H4 (cell line): ENCODE results near the gene CACNB2. TPM values are rescaled to one million over a fixed set of nuclear protein-coding genes. Genes with fewer than 3 reads are reported as not detected.
"Not testable (repeated sequence)": the region's sequence is repeated elsewhere in the genome, so short reads cannot be mapped to it uniquely, and the experiment has no call there.

Experiments
- DNase-seq: peaks from one replicate; pipeline ENCODE4 v3.0.0-alpha.2; 2015; ENCODE audit warnings: low spot score
- total RNA-seq: library from RNA; depleted of rRNA; stranded (reverse); fragments of >200 nt; shearing (Covaris generic); gene quantifications from 2 replicates; pipeline ENCODE4 v1.2.3, GENCODE V29; 2014

The CACNB2 gene
- total RNA-seq, 1 experiment from 2014 or later: 1.2 TPM

DNA sequence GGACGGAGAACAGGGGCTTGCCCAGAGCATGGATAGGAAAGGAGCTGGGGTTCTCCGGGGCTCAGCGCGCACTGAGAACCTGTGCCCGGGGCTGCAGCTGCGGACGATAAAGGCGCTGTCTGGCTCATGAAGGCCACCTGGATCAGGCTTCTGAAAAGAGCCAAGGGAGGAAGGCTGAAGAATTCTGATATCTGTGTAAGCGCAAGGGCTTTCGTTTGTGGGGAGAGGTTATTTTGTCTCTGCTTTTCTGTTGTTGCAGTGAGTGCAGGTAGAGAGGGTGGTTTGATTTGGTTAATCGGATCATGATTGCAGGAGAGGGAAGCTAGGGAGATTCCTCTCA lies 260.7 kb downstream of the CACNB2 start:
- no peak for DNase-seq

DNA sequence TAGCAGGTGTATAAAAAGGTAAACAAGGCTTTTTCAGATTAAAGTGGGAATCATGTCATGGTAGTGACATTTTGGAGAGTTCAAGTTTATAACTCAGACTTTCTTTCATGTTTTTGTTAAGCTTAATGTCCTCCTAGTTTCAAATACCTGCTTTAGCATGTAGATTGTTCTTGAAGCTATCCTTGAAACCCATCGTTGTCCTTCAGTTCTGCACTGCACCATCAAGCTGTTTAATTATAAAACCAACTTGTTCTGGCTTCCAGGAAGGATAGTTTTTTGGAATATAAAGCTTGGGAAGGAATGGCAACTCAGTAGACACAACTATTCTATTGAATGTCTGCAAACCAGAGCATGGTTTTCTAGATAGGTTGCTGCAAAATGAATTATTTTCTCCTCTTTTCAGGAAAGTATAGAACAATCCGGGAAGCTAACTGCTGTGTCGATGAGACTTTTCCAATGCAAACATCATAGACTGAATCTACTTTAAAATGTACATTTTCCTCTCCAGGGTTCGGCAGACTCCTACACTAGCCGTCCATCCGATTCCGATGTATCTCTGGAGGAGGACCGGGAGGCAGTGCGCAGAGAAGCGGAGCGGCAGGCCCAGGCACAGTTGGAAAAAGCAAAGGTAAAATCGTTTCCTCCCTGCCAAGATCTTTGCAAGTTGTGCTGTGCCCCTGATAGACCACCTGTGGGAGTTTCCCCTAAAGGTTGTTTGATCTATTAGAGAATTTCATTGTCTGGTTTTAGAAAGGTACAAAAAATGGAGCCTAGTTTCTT lies 261.4 kb downstream of the CACNB2 start:
- DNase-seq: no peak

DNA sequence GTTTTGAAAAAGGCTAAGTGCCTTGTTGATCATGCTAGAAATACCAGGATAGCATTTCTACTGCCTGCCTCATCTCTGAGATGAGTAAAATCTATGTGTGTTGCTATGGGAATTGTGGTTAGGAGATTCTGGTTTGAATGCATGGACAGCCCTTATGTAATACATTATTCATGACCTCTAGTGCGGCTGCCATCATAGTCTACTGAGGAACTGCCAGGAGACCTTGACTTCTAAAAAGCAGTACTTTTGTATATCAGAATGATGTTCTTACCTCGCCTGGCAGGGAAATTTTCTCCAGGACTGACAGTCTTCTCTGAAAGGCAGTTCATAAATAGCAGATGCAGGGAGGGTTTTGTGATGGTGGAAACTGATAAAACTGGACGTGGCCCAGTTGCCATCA lies 262.6 kb downstream of the CACNB2 start:
- no peak for DNase-seq

DNA sequence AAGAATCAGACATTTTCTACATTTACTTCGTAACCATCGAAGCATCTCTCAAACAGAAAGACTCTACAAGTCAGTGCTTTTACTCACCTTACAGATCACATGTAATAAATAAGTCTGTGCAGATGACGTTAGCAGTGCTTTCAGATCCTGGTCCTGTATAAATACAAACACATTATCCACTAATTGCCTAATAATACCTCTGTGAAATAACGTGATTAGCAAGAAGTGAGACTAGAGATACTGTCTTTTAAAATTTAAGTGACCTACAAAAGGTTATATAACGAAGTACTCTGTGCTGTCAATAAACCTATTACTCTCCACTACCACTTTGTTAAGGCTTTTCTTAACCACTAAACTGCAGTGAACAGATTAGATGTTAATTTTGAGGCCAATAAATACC lies 264.3 kb downstream of the CACNB2 start:
- DNase-seq: no peak

DNA sequence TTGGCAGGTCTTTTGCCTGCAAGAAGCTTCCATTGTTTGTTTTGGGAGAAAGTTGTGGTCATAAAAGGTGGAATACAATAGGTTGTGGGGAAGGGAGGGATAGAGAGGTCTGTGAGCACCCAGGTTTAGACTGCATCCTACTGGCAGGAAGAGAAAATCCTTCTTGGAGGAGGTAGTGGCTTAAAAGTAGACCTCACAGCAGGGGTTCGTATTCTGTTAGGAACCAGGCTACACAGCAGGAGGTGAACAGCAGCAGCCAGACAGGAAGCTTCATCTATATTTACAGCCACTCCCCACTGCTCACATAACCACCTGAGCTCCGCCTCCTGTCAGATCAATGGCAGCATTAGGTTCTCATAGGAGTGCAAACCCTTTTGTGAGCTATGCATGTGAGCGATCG lies 265.9 kb downstream of the CACNB2 start:
- no peak for DNase-seq

DNA sequence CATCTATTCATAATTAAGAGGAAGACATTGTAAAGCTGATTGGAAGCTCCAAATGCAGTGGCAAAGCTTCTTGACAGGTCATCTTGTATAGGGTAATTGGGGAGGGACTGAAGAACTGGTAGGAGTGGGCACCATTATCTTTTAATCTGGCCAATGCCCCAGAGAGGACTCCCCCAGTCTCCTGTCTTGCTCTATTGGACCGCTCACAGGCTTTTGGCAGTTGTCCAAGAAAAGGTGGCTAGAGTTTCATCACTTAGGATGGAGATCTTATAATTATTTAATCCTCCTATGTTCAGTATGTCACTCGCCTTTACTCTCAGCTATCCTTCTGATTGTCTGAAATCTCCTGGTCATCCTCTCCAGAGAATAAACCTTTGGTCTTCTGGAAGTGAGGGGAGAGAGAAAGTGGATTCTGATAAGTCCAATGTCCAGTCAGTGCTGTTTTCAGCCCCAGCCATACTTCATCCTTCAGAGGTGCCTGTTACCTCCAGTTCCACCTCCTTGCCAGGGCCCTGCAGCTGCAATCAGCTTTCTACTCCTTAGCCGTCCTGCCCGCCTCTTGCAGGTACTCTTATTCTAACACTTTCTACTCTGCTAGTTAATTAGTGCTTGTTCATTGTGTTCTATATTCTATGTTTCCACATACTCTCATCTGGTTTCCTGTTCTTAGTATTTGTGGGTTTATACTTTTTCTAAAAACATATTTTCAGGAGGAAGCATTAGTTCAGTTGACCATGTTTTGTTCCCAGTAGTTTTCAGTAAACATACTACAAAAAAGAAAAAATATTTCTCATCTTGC lies 269.6 kb downstream of the CACNB2 start:
- DNase-seq: no peak

GRCh38 chr10:18414061-18414460 lies 273.8 kb downstream of the CACNB2 start:
- no peak for DNase-seq

DNA sequence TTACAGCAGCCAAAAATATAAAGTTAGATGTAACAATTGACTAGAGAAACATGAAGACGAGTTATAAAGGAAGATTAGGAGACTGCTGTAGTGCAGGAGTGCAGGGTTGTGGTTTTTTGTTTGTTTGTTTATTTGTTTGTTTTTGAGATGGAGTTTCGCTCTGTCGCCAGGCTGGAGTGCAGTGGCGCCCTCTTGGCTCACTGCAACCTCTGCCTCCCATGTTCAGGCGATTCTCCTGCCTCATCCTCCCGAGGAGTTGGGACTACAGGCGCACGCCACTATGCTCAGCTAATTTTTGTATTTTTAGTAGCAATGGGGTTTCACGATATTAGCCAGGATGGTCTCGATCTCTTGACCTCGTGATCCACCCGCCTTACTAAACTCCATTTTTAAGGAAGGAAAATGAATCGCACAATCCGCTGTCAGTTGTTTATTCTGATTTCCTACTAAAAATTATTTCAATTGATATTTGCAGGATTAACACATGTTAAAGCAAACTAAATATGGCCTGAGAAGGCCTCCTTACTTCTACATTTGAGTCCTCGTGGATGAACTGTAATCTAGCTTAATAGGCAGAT lies 277.8 kb downstream of the CACNB2 start:
- DNase-seq: no peak

DNA sequence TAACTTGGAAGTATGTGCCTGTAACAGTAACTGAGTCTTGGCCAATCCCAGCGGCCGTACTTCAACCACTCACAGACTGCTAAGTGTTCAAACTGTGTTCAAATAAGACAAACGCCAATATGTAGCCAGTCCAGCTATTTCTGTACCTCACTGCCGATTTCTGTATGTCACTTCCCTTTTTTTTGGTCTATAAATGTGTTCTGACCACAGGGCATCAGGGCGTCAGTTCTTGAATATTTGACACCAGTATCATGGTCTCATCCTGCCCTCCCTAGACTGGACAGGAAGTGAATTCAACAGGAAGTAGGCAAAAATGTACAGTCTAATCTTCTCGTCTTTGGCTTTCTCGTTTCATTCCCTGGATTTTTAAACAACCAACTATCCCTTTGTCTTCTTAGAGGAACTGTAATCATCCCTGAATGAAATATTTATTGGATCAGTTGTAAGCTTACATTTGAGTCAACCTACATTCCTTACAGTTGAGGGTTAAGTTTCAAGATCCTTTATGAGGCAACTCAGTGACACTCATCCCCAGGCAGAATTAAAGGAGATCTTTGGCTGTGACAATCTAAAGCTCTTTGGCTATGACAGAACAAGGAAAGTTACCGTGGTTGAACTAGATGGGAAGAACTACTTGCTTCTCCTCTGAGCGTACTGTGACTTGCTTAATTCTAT lies 278.5 kb downstream of the CACNB2 start:
- no peak for DNase-seq

DNA sequence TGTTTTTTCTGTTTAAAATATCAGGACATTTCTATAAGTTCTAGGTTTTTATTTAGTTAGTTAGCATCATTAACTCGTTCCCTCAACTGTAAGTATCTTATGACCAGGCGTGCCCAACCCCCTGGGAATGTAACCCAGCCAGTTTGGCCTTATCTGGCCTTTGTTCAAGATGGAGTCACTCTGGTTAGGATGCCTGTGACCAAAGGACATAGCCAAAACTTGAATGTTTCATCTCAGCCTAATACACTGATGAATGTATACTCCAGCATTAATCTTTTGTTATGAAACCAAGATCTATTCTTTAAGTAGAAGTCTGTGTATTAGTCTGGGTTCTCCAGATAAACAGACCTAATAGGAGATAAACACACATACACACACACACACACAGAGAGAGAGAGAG lies 279.7 kb downstream of the CACNB2 start:
- DNase-seq: no peak

- DNase-seq: no peak
Observed at GRCh38 chr10:18421726-18422293, 281.6 kb downstream of the CACNB2 start.

DNA sequence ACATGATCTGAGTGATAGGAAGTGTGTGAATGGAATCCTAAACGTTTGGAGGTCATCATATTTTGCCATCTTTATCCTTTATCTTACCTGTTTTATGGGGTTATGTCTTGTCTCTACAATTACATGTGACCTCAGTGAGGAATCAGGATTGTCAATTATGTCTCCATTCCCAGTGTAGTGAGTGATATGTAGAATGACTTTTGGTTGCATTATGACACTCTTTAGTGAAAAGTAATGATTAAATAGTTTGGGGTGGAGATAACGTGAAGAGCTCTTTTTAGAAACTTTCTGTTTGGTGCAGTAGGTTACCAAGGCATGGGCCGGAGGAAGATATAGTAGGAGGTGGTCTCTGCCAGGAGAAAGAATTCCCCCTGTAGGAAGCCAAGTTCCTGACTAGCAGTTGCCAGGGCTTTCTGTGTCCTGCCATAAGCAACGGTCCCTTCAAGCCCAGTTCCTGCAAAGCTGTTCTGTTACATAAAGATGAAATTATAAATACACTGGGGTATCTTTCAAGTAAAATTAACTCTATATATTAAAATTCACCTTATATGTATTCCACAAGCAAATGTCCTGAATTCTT lies 282.9 kb downstream of the CACNB2 start:
- DNase-seq: no peak

DNA sequence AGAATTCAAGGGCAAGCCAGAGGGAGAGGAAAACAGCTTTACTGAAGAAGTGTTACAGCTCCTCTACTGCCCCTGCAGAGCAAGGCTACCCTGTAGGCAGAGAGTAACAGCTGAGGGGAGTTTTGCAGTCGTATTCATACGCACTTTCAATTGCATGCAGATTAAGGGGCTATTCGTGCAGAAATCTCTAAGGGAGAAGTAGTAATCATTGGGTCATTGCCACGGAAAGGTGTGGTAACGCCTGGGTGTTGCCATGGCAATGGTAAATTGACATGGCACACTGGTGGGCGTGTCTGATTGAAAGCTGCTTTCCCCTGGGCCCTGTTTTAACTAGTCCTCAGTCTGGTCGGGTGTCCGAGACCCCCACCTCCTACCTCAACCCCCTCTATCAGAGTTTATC lies 284.0 kb downstream of the CACNB2 start:
- no peak for DNase-seq

DNA sequence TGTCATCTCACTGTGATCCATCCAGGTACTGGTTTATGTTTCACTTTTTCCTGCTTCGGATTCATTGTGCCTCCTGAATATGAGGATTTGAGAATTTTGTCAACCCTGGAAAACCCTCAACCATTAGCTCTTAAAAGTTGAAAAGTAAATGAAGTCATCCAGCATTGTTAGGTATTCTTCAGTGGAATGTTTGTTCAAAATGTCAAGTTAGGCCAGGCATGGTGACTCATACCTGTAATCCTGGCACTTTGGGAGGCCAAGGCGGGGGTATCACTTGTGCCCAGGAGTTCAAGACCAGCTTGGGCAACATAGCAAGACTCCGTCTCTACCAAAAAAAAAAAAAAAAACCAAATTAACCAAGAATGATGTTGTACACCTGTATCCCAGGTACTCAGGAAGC lies 289.1 kb downstream of the CACNB2 start:
- DNase-seq: no peak

DNA sequence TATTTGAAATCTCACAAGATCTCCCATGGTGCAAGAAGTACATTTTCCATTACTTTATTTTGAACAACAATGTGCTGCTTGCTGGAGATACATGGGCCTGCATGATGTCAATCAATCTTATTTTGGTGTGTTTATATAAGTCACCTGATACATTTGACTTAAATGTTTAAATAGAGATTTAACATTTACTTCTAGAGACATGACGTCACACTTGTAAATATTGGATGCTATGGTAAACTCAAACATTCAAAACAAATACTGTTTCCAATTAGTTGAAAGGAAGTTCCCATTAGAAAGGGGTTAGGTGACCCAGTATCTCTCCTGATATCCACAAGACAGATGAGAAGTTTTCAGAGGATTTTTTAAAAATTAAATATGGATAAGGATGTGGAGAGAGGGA lies 296.7 kb downstream of the CACNB2 start:
- DNase-seq: no peak

DNA sequence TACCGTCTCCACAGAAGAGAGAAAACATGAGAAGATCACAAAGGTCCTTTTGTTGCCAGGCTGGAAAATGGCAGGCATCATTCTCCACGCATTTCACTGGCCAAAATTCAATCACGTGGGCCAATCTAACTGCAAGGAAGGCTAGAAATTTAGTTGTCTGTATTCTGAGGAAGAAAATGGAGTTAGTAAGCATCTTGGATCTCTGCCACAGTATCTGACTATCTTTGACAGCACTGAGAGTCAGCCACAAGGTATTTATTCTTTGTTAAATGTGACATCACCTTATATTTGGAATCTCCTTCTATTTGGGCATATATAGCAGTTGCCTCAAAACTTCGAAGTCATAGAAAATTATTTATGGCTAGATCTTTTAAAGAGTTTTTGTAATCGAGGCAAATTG lies 297.3 kb downstream of the CACNB2 start:
- DNase-seq: no peak

GRCh38 chr10:18438361-18439126 lies 298.3 kb downstream of the CACNB2 start:
- no peak for DNase-seq

- no peak for DNase-seq
Observed at GRCh38 chr10:18439601-18440000, 299.4 kb downstream of the CACNB2 start.

DNA sequence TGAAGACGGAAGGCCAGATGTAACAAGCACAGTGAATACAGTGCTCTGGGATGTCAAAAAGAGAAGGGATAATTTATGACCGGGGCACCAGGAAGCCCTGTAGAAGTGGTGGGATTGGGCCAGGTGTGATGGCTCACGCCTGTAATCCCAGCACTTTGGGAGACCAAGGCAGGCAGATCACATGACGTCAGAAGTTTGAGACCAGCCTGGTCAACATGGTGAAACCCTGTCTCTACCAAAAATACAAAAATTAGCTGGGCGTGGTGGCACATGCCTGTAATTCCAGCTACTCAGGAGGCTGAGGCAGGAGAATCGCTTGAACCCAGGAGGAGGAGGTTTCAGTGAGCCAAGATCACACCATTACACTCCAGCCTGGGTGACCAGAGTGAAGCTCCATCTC lies 305.4 kb downstream of the CACNB2 start:
- DNase-seq: not testable (repeated sequence)

- no peak for DNase-seq
Observed at GRCh38 chr10:18446205-18446604, 306.0 kb downstream of the CACNB2 start.

GRCh38 chr10:18449611-18450026 lies 309.4 kb downstream of the CACNB2 start:
- no peak for DNase-seq
